K562 (cell line): Measurements from ENCODE around the gene RALGAPB. TPM values are rescaled to one million over a fixed set of nuclear protein-coding genes. Genes with fewer than 3 reads are reported as not detected.
A peak's percentile ranks its signal among the peaks of the same experiment; 100 is the strongest.

Source experiments
- ATAC-seq: fragments of 200-7000 bp; cut with Tn5 transposase; 3 replicates; pipeline ENCODE4 v1.9.1; 2020; ENCODE audit warnings: moderate library complexity
- BruUV-seq: library from RNA; stranded (reverse); fragments of 400-500 nt; replicated peaks from 2 replicates; lab custom pipeline; 2021; lab: Mats Ljungman, UMichigan
- CTCF ChIA-PET: fragments of 300-600 bp; formaldehyde crosslinking; extraction: SDS; loops from one replicate; lab custom pipeline; 2021; ENCODE audit warnings: low intra/inter-chr PET ratio; lab: Yijun Ruan, JAX
- POLR2A ChIA-PET: fragments of 300-600, 350-650 bp; sonication (Branson Sonifier 250); formaldehyde crosslinking; extraction: SDS; loops from one replicate; lab custom pipeline; 2021; ENCODE audit warnings: antibody characterized with exemption, inconsistent platforms; lab: Yijun Ruan, JAX
- DNase-seq, 4 experiments: peaks; one replicate each; pipeline versions ENCODE4 v3.0.0 to v3.0.0-alpha.2; 2011 to 2018; ENCODE audit warnings: low spot score in 3 of 4, mixed read lengths in 3 of 4; ENCODE audit errors: extremely low read depth in 1 of 4
- FAIRE-seq: peaks from 2 replicates; lab custom pipeline; 2011; peaks lifted over from hg19 to GRCh38; lab: Jason Lieb, UNC
- H2AFZ ChIP-seq: 2 replicates; pipeline ENCODE4 v1.6.0; 2011; ENCODE audit warnings: low read depth, low read length, control low read depth, inconsistent platforms
- H3K27ac ChIP-seq: fragments of 200-600 bp; 3 replicates; pipeline ENCODE4 v1.8.0; 2011; ENCODE audit warnings: low read depth, mild to moderate bottlenecking, control low read depth, inconsistent platforms, low read length, moderate library complexity, mixed read lengths; ENCODE audit errors: extremely low read depth
- H3K27me3 ChIP-seq, 2 experiments: fragments of 300-600 bp in 1 of 2; 2 replicates in 1 of 2; 3 replicates in 1 of 2; pipeline versions ENCODE4 v1.6.0 to v1.8.0; 2011; ENCODE audit warnings: inconsistent platforms in 2 of 2, low read length in 2 of 2, mild to moderate bottlenecking in 1 of 2, mixed read lengths in 1 of 2, moderate library complexity in 1 of 2; ENCODE audit not compliant: control insufficient read depth in 2 of 2, insufficient read depth in 2 of 2
- H3K36me3 ChIP-seq: fragments of 300-600 bp; 3 replicates; pipeline ENCODE4 v1.8.0; 2011; ENCODE audit warnings: mild to moderate bottlenecking, low read length, inconsistent platforms; ENCODE audit not compliant: control insufficient read depth, insufficient read depth
- H3K4me1 ChIP-seq, 2 experiments: fragments of 200-600 bp in 1 of 2; replicated peaks in 1 of 2; 2 replicates in 1 of 2; 3 replicates in 1 of 2; pipeline versions ENCODE4 v1.5.1 to v1.8.0; 2011; ENCODE audit warnings: inconsistent platforms in 2 of 2, low read length in 2 of 2, mild to moderate bottlenecking in 1 of 2, mixed read lengths in 1 of 2, moderate library complexity in 1 of 2; ENCODE audit not compliant: control insufficient read depth in 2 of 2, insufficient read depth in 2 of 2
- H3K4me2 ChIP-seq: 2 replicates; pipeline ENCODE4 v1.6.1; 2011; ENCODE audit warnings: low read length, control low read depth, inconsistent platforms, mixed read lengths; ENCODE audit not compliant: insufficient read depth
- H3K4me3 ChIP-seq: fragments of 200-600 bp; sonication (generic), shearing (Covaris generic); 2 replicates; pipeline ENCODE4 v1.5.1; 2016; ENCODE audit warnings: control low read depth, inconsistent platforms
- H3K79me2 ChIP-seq: fragments of 200-600 bp; 3 replicates; pipeline ENCODE4 v1.8.0; 2011; ENCODE audit warnings: low read length, inconsistent platforms; ENCODE audit not compliant: control insufficient read depth, insufficient read depth
- H3K9ac ChIP-seq, 2 experiments: 2 replicates each; pipeline versions ENCODE4 v1.6.0 to v1.6.1; 2011; ENCODE audit warnings: low read depth in 2 of 2, low read length in 2 of 2, control low read depth in 1 of 2, inconsistent platforms in 1 of 2, mild to moderate bottlenecking in 1 of 2, mixed read lengths in 1 of 2; ENCODE audit not compliant: insufficient read depth in 1 of 2
- H3K9me1 ChIP-seq: one replicate; pipeline ENCODE4 v1.6.0; 2011; ENCODE audit warnings: inconsistent platforms, mild to moderate bottlenecking, low read length, moderate library complexity; ENCODE audit not compliant: control insufficient read depth, insufficient read depth
- H3K9me3 ChIP-seq: replicated peaks from 2 replicates; pipeline ENCODE4 v1.5.1; 2011; ENCODE audit warnings: low read depth, low read length, inconsistent platforms; ENCODE audit not compliant: control insufficient read depth, insufficient read depth
- H4K20me1 ChIP-seq: replicated peaks from 2 replicates; pipeline ENCODE4 v1.6.1; 2011; ENCODE audit warnings: low read length, inconsistent platforms, mixed read lengths; ENCODE audit not compliant: control insufficient read depth, insufficient read depth
- CBX8 ChIP-seq: fragments of 200-600 bp; sonication (generic); IDR thresholded peaks from 2 replicates; pipeline ENCODE4 v1.6.1; 2012; ENCODE audit warnings: borderline replicate concordance, mixed run types, low read depth, mild to moderate bottlenecking, moderate library complexity, mixed read lengths, low read length, control low read depth, inconsistent platforms; ENCODE audit not compliant: poor library complexity, severe bottlenecking; ENCODE audit errors: extremely low read depth
- MCM3 ChIP-seq: fragments of 450-650 bp; IDR thresholded peaks from 2 replicates; pipeline ENCODE4 v1.6.1; 2016
- ZNF316 ChIP-seq: fragments of 450-650 bp; IDR thresholded peaks from 2 replicates; pipeline ENCODE4 v1.6.1; 2016
- WGBS: fragments of 100-300 bp; shearing (Covaris generic); methylation state at CpG from one replicate; pipeline ENCODE4 v1.1.6; 2016; ENCODE audit warnings: low coverage, mixed read lengths; ENCODE audit not compliant: insufficient coverage; ENCODE audit errors: missing lambda C conversion rate; 5-methylcytosine and 5-hydroxymethylcytosine counted together
- in situ Hi-C: fragments of 300-500 bp; cut with MboI; formaldehyde crosslinking; loops from 4 replicates; pipeline ENCODE4 v1.15.0; 2018; ENCODE audit warnings: inconsistent platforms, mixed read lengths
- intact Hi-C: fragments of 100-400 bp; cut with micrococcal nuclease; formaldehyde crosslinking; loops from 2 replicates; pipeline ENCODE4 v1.14.2; 2022
- polyA plus RNA-seq, 8 experiments: library from polyadenylated mRNA; depleted of rRNA in 4 of 8; stranded (reverse) in 5 of 8; unstranded in 3 of 8; fragments of >200 nt; fragmentation: Nextera tagmentation in 2 of 8; fragmentation: Illumina TruSeq in 1 of 8; extraction: Ambion mirVana in 2 of 8; extraction: Trizol in 1 of 8; gene quantifications; 2 replicates each; pipeline versions ENCODE4 v1.2.1 to v1.2.3, GENCODE V29; 2011 to 2014; ENCODE audit warnings: inconsistent platforms in 1 of 8, missing spikeins in 1 of 8
- total RNA-seq, 7 experiments: library from RNA; depleted of rRNA in 6 of 7; stranded (reverse); fragments of >200 nt in 6 of 7; fragmentation: Illumina TruSeq in 2 of 7; extraction: Trizol in 2 of 7; gene quantifications; 2 replicates each; pipeline versions ENCODE4 v1.2.1 to v1.2.3, GENCODE V29; 2011 to 2021; ENCODE audit warnings: low replicate concordance in 1 of 7
- TF ChIP-seq, protein P1 (sequence below): IDR thresholded peaks from 2 replicates; pipeline ENCODE4 v1.6.1; 2016; ENCODE audit warnings: missing genetic modification characterization, missing compliant biosample characterization

RALGAPB gene
- total and polyA plus RNA-seq, 9 of the 15 experiments (the other 6 are each of a cell fraction or from before 2014, with no cell fraction given) = 4.3 to 25.6 (median 13.6) TPM

DNA sequence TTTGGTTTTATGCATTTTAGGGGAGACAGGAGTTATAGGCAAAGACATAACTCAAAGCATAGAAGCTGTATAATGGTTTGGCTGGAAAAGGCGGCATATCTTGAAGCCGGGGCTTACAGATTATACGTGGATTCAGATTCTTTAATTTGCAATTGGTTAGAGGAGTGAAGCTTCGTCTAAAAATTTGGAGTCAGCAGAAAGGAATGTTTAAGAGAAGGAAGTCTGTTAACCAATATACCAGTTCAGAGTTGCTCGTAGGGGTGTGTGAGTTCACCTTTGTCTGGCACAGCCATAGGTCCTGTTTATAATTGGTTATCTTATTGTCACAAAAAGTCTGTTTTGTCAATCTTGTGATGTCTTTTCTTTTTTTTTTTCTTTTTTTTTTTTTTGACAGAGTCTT is 137.9 kb downstream of the RALGAPB start:
- DNase-seq = no peak

DNA sequence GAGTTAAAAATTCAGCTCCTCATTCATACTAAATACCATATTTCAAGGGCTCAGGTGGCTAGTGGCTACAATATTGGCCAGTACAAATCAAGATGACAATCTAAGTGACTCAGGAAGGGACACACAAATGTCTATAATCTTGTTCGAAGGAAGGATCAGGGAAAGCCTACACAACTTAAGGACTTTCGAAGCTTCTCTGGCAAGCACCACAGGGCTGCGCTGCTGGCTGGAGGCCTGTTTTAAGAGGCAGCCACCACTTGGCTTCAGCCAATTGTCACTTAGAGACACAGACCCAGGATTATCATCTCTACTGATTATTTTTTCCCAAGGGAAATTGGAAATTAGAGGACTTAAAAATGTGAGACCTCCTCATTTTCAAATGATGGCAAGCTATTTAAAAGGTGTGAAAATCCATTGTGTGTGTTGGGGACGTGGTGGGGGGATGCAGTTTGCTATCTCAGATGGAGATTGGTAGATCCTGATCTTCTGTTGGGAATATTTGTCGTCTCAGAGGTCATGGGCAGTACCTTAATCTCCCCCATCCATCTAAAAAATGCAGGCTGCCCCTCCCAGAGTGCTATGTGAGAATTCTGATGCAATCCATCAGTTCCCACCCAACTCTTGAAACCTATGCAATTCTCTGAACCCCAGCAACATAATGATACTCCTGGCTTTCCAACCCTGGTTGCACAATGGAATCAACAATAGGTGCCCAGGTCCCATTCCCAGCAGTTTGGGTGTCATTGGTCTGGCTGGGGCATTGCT is 140.3 kb downstream of the RALGAPB start:
- Histone ChIP-seq H3K36me3 (no peaks in the 10 kb centered on the region), H3K79me2 (no peaks in the 10 kb centered on the region), H3K9me3 (no peaks in the 10 kb centered on the region), H3K9ac (no peak overlapping the region), H3K9me1 (no peaks in the 10 kb centered on the region), H3K27me3 (peaks cover 40 to 65% of the 10 kb centered on the region in 2 experiments), H3K4me3 (no peak overlapping the region), H3K4me2 (no peak overlapping the region), H4K20me1 (peaks cover 4% of the 10 kb centered on the region; the same call in 1 of the 2 replicates), H2AFZ (no peak overlapping the region), H3K27ac (no peak overlapping the region), H3K4me1 (no peaks in the 10 kb centered on the region)
- TF ChIP-seq, protein P1, sequence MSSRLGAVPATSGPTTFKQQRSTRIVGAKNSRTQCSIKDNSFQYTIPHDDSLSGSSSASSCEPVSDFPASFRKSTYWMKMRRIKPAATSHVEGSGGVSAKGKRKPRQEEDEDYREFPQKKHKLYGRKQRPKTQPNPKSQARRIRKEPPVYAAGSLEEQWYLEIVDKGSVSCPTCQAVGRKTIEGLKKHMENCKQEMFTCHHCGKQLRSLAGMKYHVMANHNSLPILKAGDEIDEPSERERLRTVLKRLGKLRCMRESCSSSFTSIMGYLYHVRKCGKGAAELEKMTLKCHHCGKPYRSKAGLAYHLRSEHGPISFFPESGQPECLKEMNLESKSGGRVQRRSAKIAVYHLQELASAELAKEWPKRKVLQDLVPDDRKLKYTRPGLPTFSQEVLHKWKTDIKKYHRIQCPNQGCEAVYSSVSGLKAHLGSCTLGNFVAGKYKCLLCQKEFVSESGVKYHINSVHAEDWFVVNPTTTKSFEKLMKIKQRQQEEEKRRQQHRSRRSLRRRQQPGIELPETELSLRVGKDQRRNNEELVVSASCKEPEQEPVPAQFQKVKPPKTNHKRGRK (tag) = peak; percentile 56; the same call in 1 of the 2 replicates
- no peak for TF ChIP-seq MCM3
- ATAC-seq = peak; percentile 46; the same call in 2 of the 3 replicates
- POLR2A ChIA-PET = interaction anchor here (0.5 to 2.1 kb wide), 3 partner anchors 9 to 884 kb away, joined by 3 to 8 read pairs (median 3); no protein-coding TSS in a partner anchor
- 17% methylated on average over 5 of the region's 5 CpGs for WGBS
- no TSS peak for BruUV-seq
- CTCF ChIA-PET = no interaction called here
- intact Hi-C loops = no loop called here
- DNase-seq = peak in 1 of 4 experiments; percentile 21
- in situ Hi-C loops = no loop called here
- FAIRE-seq = no peak

More for the DNA sequence above, 137.9 kb downstream of the RALGAPB start:
- Histone ChIP-seq H3K4me2 (no peak overlapping the region), H4K20me1 (no peaks in the 10 kb centered on the region), H3K4me3 (no peak overlapping the region), H3K27me3 (peaks cover 28 to 54% of the 10 kb centered on the region in 2 experiments), H3K9me1 (no peaks in the 10 kb centered on the region), H2AFZ (no peak overlapping the region), H3K4me1 (no peaks in the 10 kb centered on the region), H3K27ac (no peak overlapping the region), H3K9ac (no peak overlapping the region), H3K36me3 (no peaks in the 10 kb centered on the region), H3K9me3 (no peaks in the 10 kb centered on the region), H3K79me2 (no peaks in the 10 kb centered on the region)
- no peak for FAIRE-seq
- in situ Hi-C loops (no loop called here), intact Hi-C loops (no loop called here)
- ATAC-seq = no peak
- no TSS peak for BruUV-seq
- ChIA-PET POLR2A (interaction anchor here (0.6 to 0.7 kb wide), 2 partner anchors 18 to 19 kb away, joined by 3 to 4 read pairs; no protein-coding TSS in a partner anchor), CTCF (no interaction called here)
- 2% methylated on average over 5 of the region's 5 CpGs for WGBS
- TF ChIP-seq CBX8 = no peak
- 0 out of 2 replicates have a peak, but pooled peaks have one; percentile 28 for TF ChIP-seq ZNF316
